Muscle of arm (tissue), 12 donors: ENCODE measurements around the gene CATSPERZ. TPM values are rescaled to one million over a fixed set of nuclear protein-coding genes. Genes with fewer than 3 reads are reported as not detected.

Experiments used
- DNase-seq: peaks from one replicate; pipeline ENCODE4 v3.0.0-alpha.2; 2013
- polyA plus RNA-seq, 12 donors: library from polyadenylated mRNA; unstranded; fragments of 120-200 nt; gene quantifications; one replicate each; pipeline ENCODE4 v1.2.1, GENCODE V29; 2013; ENCODE audit not compliant: insufficient read length in 12 of 12

The CATSPERZ gene
- polyA plus RNA-seq, 12 donors = not detected

- no peak for DNase-seq
Observed at GRCh38 chr11:64263947-64264317, 36.2 kb upstream of the CATSPERZ start.

- DNase-seq = no peak
Observed at GRCh38 chr11:64264371-64264852, 35.7 kb upstream of the CATSPERZ start.

GRCh38 chr11:64265176-64266160 lies 34.7 kb upstream of the CATSPERZ start:
- no peak for DNase-seq

GRCh38 chr11:64266339-64266738 lies 33.8 kb upstream of the CATSPERZ start:
- DNase-seq = no peak

- DNase-seq = no peak
Observed at GRCh38 chr11:64267207-64267945, 32.8 kb upstream of the CATSPERZ start.

- no peak for DNase-seq
Observed at GRCh38 chr11:64268025-64268892, 31.9 kb upstream of the CATSPERZ start.

- DNase-seq = no peak
Observed at GRCh38 chr11:64268893-64269539, 31.1 kb upstream of the CATSPERZ start.

- DNase-seq = peak; percentile 99
Observed at GRCh38 chr11:64269540-64270220, 30.5 kb upstream of the CATSPERZ start.

- DNase-seq = no peak
Observed at GRCh38 chr11:64275031-64275800, 24.9 kb upstream of the CATSPERZ start.

GRCh38 chr11:64275841-64276240 lies 24.3 kb upstream of the CATSPERZ start:
- no peak for DNase-seq

GRCh38 chr11:64276653-64277431 lies 23.3 kb upstream of the CATSPERZ start:
- DNase-seq = no peak

- no peak for DNase-seq
Observed at GRCh38 chr11:64278576-64279190, 21.5 kb upstream of the CATSPERZ start.

GRCh38 chr11:64281957-64282770 lies 18.0 kb upstream of the CATSPERZ start:
- no peak for DNase-seq

- DNase-seq = no peak
Observed at GRCh38 chr11:64283092-64283491, 17.1 kb upstream of the CATSPERZ start.

- DNase-seq = peak; percentile 94
Observed at GRCh38 chr11:64284048-64284961, 15.9 kb upstream of the CATSPERZ start, which contains the start of gene BAD. BAD (minus strand) TSS chr11:64284665; CDS start chr11:64284368, 297 bp downstream.
